ENCODE data around the gene SLC2A1.
A peak's percentile ranks its signal among the peaks of the same experiment; 100 is the strongest.

Gene SLC2A1

GRCh38 chr1:42958488-42959319 is at the start of gene SLC2A1:
Gene SLC2A1 (minus strand): TSS chr1:42958868. CDS start chr1:42958651, 217 bp downstream.
- peak; percentile 73 for DNase-seq (ENCODE audit: low spot score)

GRCh38 chr1:43007377-43008114 is 48.9 kb upstream of the SLC2A1 start:
- DNase-seq (ENCODE audit: low spot score) = no peak

GRCh38 chr1:43005460-43006361 is 47.0 kb upstream of the SLC2A1 start:
- DNase-seq (ENCODE audit: low spot score) = no peak

- DNase-seq (ENCODE audit: low spot score) = no peak
Measured at GRCh38 chr1:43004587-43005459, 46.2 kb upstream of the SLC2A1 start.

GRCh38 chr1:43002766-43003165 is 44.1 kb upstream of the SLC2A1 start:
- no peak for DNase-seq (ENCODE audit: low spot score)

- no peak for DNase-seq (ENCODE audit: low spot score)
Measured at GRCh38 chr1:43002116-43002515, 43.4 kb upstream of the SLC2A1 start.

- DNase-seq (ENCODE audit: low spot score) = no peak
Measured at GRCh38 chr1:43001434-43001833, 42.8 kb upstream of the SLC2A1 start.

GRCh38 chr1:43000271-43000670 is 41.6 kb upstream of the SLC2A1 start:
- no peak for DNase-seq (ENCODE audit: low spot score)

GRCh38 chr1:42999308-42999707 is 40.6 kb upstream of the SLC2A1 start:
- no peak for DNase-seq (ENCODE audit: low spot score)

- no peak for DNase-seq (ENCODE audit: low spot score)
Measured at GRCh38 chr1:42998386-42998785, 39.7 kb upstream of the SLC2A1 start.

GRCh38 chr1:42996384-42996970 is 37.8 kb upstream of the SLC2A1 start:
- no peak for DNase-seq (ENCODE audit: low spot score)

- DNase-seq (ENCODE audit: low spot score) = no peak
Measured at GRCh38 chr1:42993502-42994136, 35.0 kb upstream of the SLC2A1 start.

- no peak for DNase-seq (ENCODE audit: low spot score)
Measured at GRCh38 chr1:42992054-42992571, 33.4 kb upstream of the SLC2A1 start.

- no peak for DNase-seq (ENCODE audit: low spot score)
Measured at GRCh38 chr1:42990757-42991346, 32.2 kb upstream of the SLC2A1 start.

GRCh38 chr1:42983693-42984092 is 25.0 kb upstream of the SLC2A1 start:
- DNase-seq (ENCODE audit: low spot score) = no peak

GRCh38 chr1:42983253-42983652 is 24.6 kb upstream of the SLC2A1 start:
- DNase-seq (ENCODE audit: low spot score) = no peak

GRCh38 chr1:42982641-42983040 is 24.0 kb upstream of the SLC2A1 start:
- DNase-seq (ENCODE audit: low spot score) = no peak

GRCh38 chr1:42981871-42982270 is 23.2 kb upstream of the SLC2A1 start:
- DNase-seq (ENCODE audit: low spot score) = no peak

GRCh38 chr1:42981255-42981805 is 22.7 kb upstream of the SLC2A1 start:
- no peak for DNase-seq (ENCODE audit: low spot score)

All from COLO829 (cell line).